Heart right ventricle (tissue), 16 donors: ENCODE measurements around the gene SPECC1. TPM values are rescaled to one million over a fixed set of nuclear protein-coding genes. Genes with fewer than 3 reads are reported as not detected.

ENCODE experiments used
- ATAC-seq, 8 donors: fragments of 200-7000 bp; cut with Tn5 transposase; one replicate each; pipeline ENCODE4 v1.9.1; 2020; ENCODE audit warnings: mild to moderate bottlenecking in 8 of 8, moderate library complexity in 8 of 8, moderate number of reproducible peaks in 1 of 8
- DNase-seq, 2 donors: peaks; one replicate each; pipeline ENCODE4 v3.0.0-alpha.2; 2020
- H3K27ac ChIP-seq, 10 donors: fragments of 200-600 bp; sonication (generic) in 2 of 10; one replicate each; pipeline versions ENCODE4 v1.5.0 to v1.8.0; 2020 to 2022; ENCODE audit warnings: mild to moderate bottlenecking in 3 of 10
- H3K27me3 ChIP-seq, 7 donors: fragments of 200-600 bp; one replicate each; pipeline ENCODE4 v1.8.0; 2021 to 2022; ENCODE audit warnings: mild to moderate bottlenecking in 2 of 7
- H3K36me3 ChIP-seq, 9 donors: fragments of 200-600 bp; sonication (generic) in 1 of 9; one replicate each; pipeline versions ENCODE4 v1.5.0 to v1.8.0; 2020 to 2022; ENCODE audit warnings: mild to moderate bottlenecking in 2 of 9
- H3K4me1 ChIP-seq, 9 donors: fragments of 200-600 bp; sonication (generic) in 1 of 9; one replicate each; pipeline versions ENCODE4 v1.5.0 to v1.8.0; 2020 to 2022; ENCODE audit warnings: mild to moderate bottlenecking in 4 of 9
- H3K4me3 ChIP-seq, 10 donors: fragments of 200-600 bp; sonication (generic) in 2 of 10; one replicate each; pipeline versions ENCODE4 v1.5.0 to v1.8.0; 2020 to 2022; ENCODE audit warnings: mild to moderate bottlenecking in 7 of 10, moderate library complexity in 2 of 10
- H3K9me3 ChIP-seq, 11 donors: fragments of 200-600 bp in 10 of 11; sonication (generic) in 2 of 11; one replicate each; pipeline versions ENCODE4 v1.5.0 to v1.8.0; 2013 to 2022; ENCODE audit warnings: mild to moderate bottlenecking in 2 of 11, control low read depth in 1 of 11, moderate library complexity in 1 of 11
- CTCF ChIP-seq, 9 donors: fragments of 200-600 bp; sonication (generic) in 2 of 9; IDR thresholded peaks; one replicate each; pipeline versions ENCODE4 v1.5.0 to v1.8.0; 2021 to 2022; ENCODE audit warnings: antibody characterized with exemption in 9 of 9, mild to moderate bottlenecking in 5 of 9, moderate library complexity in 1 of 9
- WGBS, 2 donors: extraction: QIAGEN DNeasy Blood & Tissue Kit; methylation state at CpG; one replicate each; pipeline ENCODE4 v1.1.7; 2013; ENCODE audit warnings: inconsistent platforms in 1 of 2; 5-methylcytosine and 5-hydroxymethylcytosine counted together
- intact Hi-C, 10 donors: fragments of 100-400 bp; cut with DNase I; formaldehyde crosslinking; loops; one replicate each; pipeline versions ENCODE4 v1.11.1 to v1.14.2; 2022
- polyA plus RNA-seq, 2 donors: library from polyadenylated mRNA; stranded (reverse); fragments of 200-250 nt; gene quantifications; one replicate each; pipeline ENCODE4 v1.2.3, GENCODE V29; 2013
- total RNA-seq, 10 donors: library from RNA; stranded (reverse); fragmentation: NEBNext Ultra II Directional in 3 of 10; extraction: Animal tissue kit (Norgen Biotek cat#: 25700) in 3 of 10; gene quantifications; one replicate each; pipeline versions ENCODE4 v1.2.1 to v1.2.4, GENCODE V29; 2021 to 2023
- donor health status: Arrhythmogenic right ventricular cardiomyopathy.
- donor health status: ischemic (EF 13 %, LVEDD 7.1; RV severe dilation, severe dysfunction).
- donor health status: healthy with polysubstance abuse.
- donor health status: DM: no; HTN: yes; CAD: no.
- donor health status: DM: no; HTN: no; CAD: no.
- donor health status: ischemic (EF 25% LVEDD 6.9; RV normal size, moderate dysfunction).
- donor health status: ischemic (EF 25% LVEDD 5.7; RV mildly dilated, moderate dysfunction).
- donor health status: healthy.
- donor health status: DM: yes; HTN: yes; CAD: no.
- donor health status: Ischemic cardiomyopathy.
- donor health status: ischemic (EF 35%, LVEDD 5.7; RV mildly dilated, moderate dysfunction).
- donor health status: nonischemic (EF 11% LVEDD 7.7; RV severe dilation, severe dysfunction).
- donor health status: DM: yes; HTN: yes; CAD: no.
- donor health status: PGD.
- donor health status: ischemic (EF 29% LVEDD 5.4; RV normal size, mild dysfunction).
- donor health status: nonischemic (EF 23%, LVEDD 6.1; RV moderate dilation, normal function).

SPECC1 gene
- total and polyA plus RNA-seq, 12 donors = 2.9 to 15.2 (median 8.5) TPM

- ATAC-seq = no peak
These were observed 134.6 kb downstream of the SPECC1 start for GRCh38 chr17:20143740-20144139.

GRCh38 chr17:20145567-20145966 is 136.4 kb downstream of the SPECC1 start:
- no peaks in the 10 kb centered on the region for H3K36me3 ChIP-seq
- peaks cover 0 to 3% (median 0%) of the 10 kb centered on the region in 7 donors for H3K27me3 ChIP-seq
- ATAC-seq (no peak), DNase-seq (no peak)
- H3K9me3 ChIP-seq = peaks cover 0 to 6% (median 0%) of the 10 kb centered on the region in 11 donors
- no peak overlapping the region for H3K27ac ChIP-seq
- peaks cover 0 to 4% (median 0%) of the 10 kb centered on the region in 9 donors for H3K4me1 ChIP-seq
- TF ChIP-seq CTCF (IDR thresholded peaks at IDR 0.05) = no peak
- no peak overlapping the region for H3K4me3 ChIP-seq
- intact Hi-C loops = no loop called here
- WGBS, 2 donors = 70 to 79% methylated on average over 1 of the region's 1 CpG

More at GRCh38 chr17:20143740-20144139, 134.6 kb downstream of the SPECC1 start:
- WGBS, 2 donors = 96% methylated on average over 8 of the region's 8 CpGs
- H3K27me3 ChIP-seq = peaks cover 0 to 3% (median 0%) of the 10 kb centered on the region in 7 donors
- H3K4me1 ChIP-seq = no peaks in the 10 kb centered on the region
- H3K9me3 ChIP-seq = peaks cover 0 to 6% (median 0%) of the 10 kb centered on the region in 11 donors
- DNase-seq = no peak
- intact Hi-C loops = no loop called here
- TF ChIP-seq CTCF (IDR thresholded peaks at IDR 0.05) = no peak
- no peak overlapping the region for H3K27ac ChIP-seq
- no peaks in the 10 kb centered on the region for H3K36me3 ChIP-seq
- no peak overlapping the region for H3K4me3 ChIP-seq

GRCh38 chr17:20149251-20149650 is 140.1 kb downstream of the SPECC1 start:
- intact Hi-C loops = no loop called here
- DNase-seq (no peak), ATAC-seq (no peak)
- 63 to 68% methylated on average over 4 of the region's 4 CpGs for WGBS, 2 donors
- Histone ChIP-seq H3K4me1 (peaks cover 0 to 4% (median 0%) of the 10 kb centered on the region in 9 donors), H3K27me3 (no peaks in the 10 kb centered on the region), H3K4me3 (no peak overlapping the region), H3K9me3 (peaks cover 0 to 6% (median 0%) of the 10 kb centered on the region in 11 donors), H3K27ac (no peak overlapping the region), H3K36me3 (no peaks in the 10 kb centered on the region)
- TF ChIP-seq CTCF (IDR thresholded peaks at IDR 0.05) = no peak

- ATAC-seq (no peak), DNase-seq (no peak)
- intact Hi-C loops = no loop called here
- Histone ChIP-seq H3K36me3 (no peaks in the 10 kb centered on the region), H3K27me3 (no peaks in the 10 kb centered on the region), H3K9me3 (peaks cover 0 to 3% (median 0%) of the 10 kb centered on the region in 11 donors), H3K4me1 (peaks cover 0 to 13% (median 6%) of the 10 kb centered on the region in 9 donors), H3K4me3 (no peak overlapping the region), H3K27ac (no peak overlapping the region)
- no peak for TF ChIP-seq CTCF (IDR thresholded peaks at IDR 0.05)
- WGBS, 2 donors = 78 to 79% methylated on average over 5 of the region's 5 CpGs
These were observed 142.0 kb downstream of the SPECC1 start for GRCh38 chr17:20151174-20151573.
